NCI-H128 (cell line): ENCODE measurements around the gene STAM.

Experiments used
- DNase-seq: peaks from one replicate; lab custom pipeline; 2025; ENCODE audit not compliant: unreplicated experiment; lab: John Stamatoyannopoulos, UW

The STAM gene

GRCh38 chr10:17758896-17759295, 114.9 kb downstream of the STAM start:
- DNase-seq = no peak

GRCh38 chr10:17764142-17764541, 120.2 kb downstream of the STAM start:
- no peak for DNase-seq

- DNase-seq = no peak
Observed at GRCh38 chr10:17765602-17766001, 121.7 kb downstream of the STAM start.
